Caco-2 (cell line): ENCODE measurements around the gene ZNF622. TPM values are rescaled to one million over a fixed set of nuclear protein-coding genes. Genes with fewer than 3 reads are reported as not detected.

Experiments used
- BruUV-seq: library from RNA; stranded (reverse); fragments of 400-500 nt; replicated peaks from 2 replicates; lab custom pipeline; 2021; lab: Mats Ljungman, UMichigan
- CTCF ChIA-PET: fragments of 300-600 bp; sonication (Branson Sonifier 250); formaldehyde crosslinking; loops from one replicate; lab custom pipeline; 2022; ENCODE audit warnings: antibody characterized with exemption; lab: Charles Lee
- POLR2A ChIA-PET: fragments of 300-600 bp; sonication (Branson Sonifier 250); formaldehyde crosslinking; loops from one replicate; lab custom pipeline; 2022; ENCODE audit warnings: antibody characterized with exemption; lab: Charles Lee
- DNase-seq, 2 experiments: peaks; one replicate each; pipeline versions ENCODE4 v3.0.0 to v3.0.0-alpha.2; 2020 to 2022
- H3K27me3 ChIP-seq: replicated peaks from 2 replicates; pipeline ENCODE4 v1.6.0; 2011; ENCODE audit warnings: low read length; ENCODE audit not compliant: control insufficient read depth, insufficient read depth
- H3K36me3 ChIP-seq: 2 replicates; pipeline ENCODE4 v1.5.1; 2011; ENCODE audit warnings: low read length; ENCODE audit not compliant: control insufficient read depth, insufficient read depth
- H3K4me1 ChIP-seq: fragments of 250-450 bp; sonication (Bioruptor Pico); 2 replicates; pipeline ENCODE4 v1.5.1; 2020; ENCODE audit warnings: mild to moderate bottlenecking
- H3K4me3 ChIP-seq: 2 replicates; pipeline ENCODE4 v1.5.1; 2011; ENCODE audit warnings: low read depth, mild to moderate bottlenecking, control low read depth, low read length
- H3K9me3 ChIP-seq: fragments of 250-450 bp; sonication (Bioruptor Pico); 2 replicates; pipeline ENCODE4 v1.5.1; 2020; ENCODE audit warnings: mild to moderate bottlenecking, moderate library complexity
- H3K27ac Mint-ChIP-seq: one replicate; pipeline ENCODE4 v1.8.0; 2022; ENCODE audit warnings: mixed read lengths; ENCODE audit not compliant: unreplicated experiment
- H3K27me3 Mint-ChIP-seq: one replicate; pipeline ENCODE4 v1.8.0; 2022; ENCODE audit warnings: mixed read lengths; ENCODE audit not compliant: insufficient read depth, unreplicated experiment
- H3K36me3 Mint-ChIP-seq: one replicate; pipeline ENCODE4 v1.8.0; 2022; ENCODE audit warnings: mild to moderate bottlenecking, mixed read lengths; ENCODE audit not compliant: insufficient read depth, unreplicated experiment
- H3K4me1 Mint-ChIP-seq: one replicate; pipeline ENCODE4 v1.8.0; 2022; ENCODE audit warnings: low read depth, mixed read lengths; ENCODE audit not compliant: unreplicated experiment
- H3K4me3 Mint-ChIP-seq: one replicate; pipeline ENCODE4 v1.8.0; 2022; ENCODE audit warnings: mild to moderate bottlenecking, moderate library complexity, mixed read lengths; ENCODE audit not compliant: unreplicated experiment
- H3K9me3 Mint-ChIP-seq: one replicate; pipeline ENCODE4 v1.8.0; 2022; ENCODE audit warnings: mixed read lengths; ENCODE audit not compliant: unreplicated experiment
- intact Hi-C: fragments of 100-400 bp; cut with micrococcal nuclease; formaldehyde crosslinking; loops from one replicate; pipeline ENCODE4 v1.10.0; 2022; ENCODE audit not compliant: unreplicated experiment
- total RNA-seq: library from RNA; stranded (reverse); gene quantifications from 2 replicates; pipeline ENCODE4 v1.2.3, GENCODE V29; 2022
- TF ChIP-seq, protein P1 (sequence below), 2 experiments: fragments of 200-600 bp in 1 of 2; IDR thresholded peaks; 1 replicate in 1 of 2; 2 replicates in 1 of 2; pipeline versions ENCODE4 v1.5.1 to v1.8.0; 2011 to 2022; ENCODE audit warnings: antibody characterized with exemption in 1 of 2, control low read depth in 1 of 2, inconsistent platforms in 1 of 2, low read depth in 1 of 2, low read length in 1 of 2, mild to moderate bottlenecking in 1 of 2, moderate library complexity in 1 of 2; ENCODE audit not compliant: insufficient read depth in 1 of 2, severe bottlenecking in 1 of 2, unreplicated experiment in 1 of 2

The ZNF622 gene
- total RNA-seq, 1 experiment from 2014 or later = 46.0 TPM

DNA sequence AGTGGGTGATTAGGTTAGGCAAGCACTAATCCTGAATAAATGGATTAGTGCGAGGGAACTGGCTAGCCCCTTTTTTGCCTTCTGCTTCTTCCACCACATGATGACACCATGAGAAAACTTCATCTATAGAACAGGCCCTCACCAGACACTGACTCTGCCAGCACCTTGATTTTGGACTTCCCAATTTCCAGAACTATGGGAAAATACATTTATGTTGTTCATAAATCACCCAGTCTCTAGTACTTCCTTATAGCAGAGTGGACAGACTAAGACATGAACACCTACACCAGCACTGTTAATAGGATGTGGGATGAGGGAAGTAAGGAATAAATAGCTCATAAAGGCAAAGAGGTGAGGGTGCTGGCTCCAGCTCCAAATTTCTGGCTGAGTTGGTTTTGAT lies 1.4 kb downstream of the ZNF622 start:
- ChIA-PET CTCF (no interaction called here), POLR2A (no interaction called here)
- peak overlapping the region; percentile 92 for H3K4me3 Mint-ChIP-seq
- H3K27ac Mint-ChIP-seq = no peak overlapping the region
- H3K9me3 ChIP-seq = no peaks in the 10 kb centered on the region
- no peaks in the 10 kb centered on the region for H3K27me3 Mint-ChIP-seq
- BruUV-seq = no TSS peak
- intact Hi-C loops = no loop called here
- H3K4me3 ChIP-seq = peak overlapping the region; percentile 96
- peaks cover 51% of the 10 kb centered on the region for H3K4me1 Mint-ChIP-seq
- DNase-seq = no peak
- peaks cover 66% of the 10 kb centered on the region for H3K36me3 Mint-ChIP-seq
- H3K27me3 ChIP-seq = no peaks in the 10 kb centered on the region
- TF ChIP-seq, protein P1, sequence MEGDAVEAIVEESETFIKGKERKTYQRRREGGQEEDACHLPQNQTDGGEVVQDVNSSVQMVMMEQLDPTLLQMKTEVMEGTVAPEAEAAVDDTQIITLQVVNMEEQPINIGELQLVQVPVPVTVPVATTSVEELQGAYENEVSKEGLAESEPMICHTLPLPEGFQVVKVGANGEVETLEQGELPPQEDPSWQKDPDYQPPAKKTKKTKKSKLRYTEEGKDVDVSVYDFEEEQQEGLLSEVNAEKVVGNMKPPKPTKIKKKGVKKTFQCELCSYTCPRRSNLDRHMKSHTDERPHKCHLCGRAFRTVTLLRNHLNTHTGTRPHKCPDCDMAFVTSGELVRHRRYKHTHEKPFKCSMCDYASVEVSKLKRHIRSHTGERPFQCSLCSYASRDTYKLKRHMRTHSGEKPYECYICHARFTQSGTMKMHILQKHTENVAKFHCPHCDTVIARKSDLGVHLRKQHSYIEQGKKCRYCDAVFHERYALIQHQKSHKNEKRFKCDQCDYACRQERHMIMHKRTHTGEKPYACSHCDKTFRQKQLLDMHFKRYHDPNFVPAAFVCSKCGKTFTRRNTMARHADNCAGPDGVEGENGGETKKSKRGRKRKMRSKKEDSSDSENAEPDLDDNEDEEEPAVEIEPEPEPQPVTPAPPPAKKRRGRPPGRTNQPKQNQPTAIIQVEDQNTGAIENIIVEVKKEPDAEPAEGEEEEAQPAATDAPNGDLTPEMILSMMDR (IDR thresholded peaks at IDR 0.05; ENCODE audit: insufficient read depth in 1 of 2, low read depth in 1 of 2, low read length in 1 of 2, severe bottlenecking in 1 of 2, unreplicated experiment in 1 of 2) = no peak
- peaks cover 6% of the 10 kb centered on the region for H3K36me3 ChIP-seq
- peaks cover 24% of the 10 kb centered on the region; the same call in 1 of the 2 replicates for H3K4me1 ChIP-seq
- no peaks in the 10 kb centered on the region for H3K9me3 Mint-ChIP-seq

DNA sequence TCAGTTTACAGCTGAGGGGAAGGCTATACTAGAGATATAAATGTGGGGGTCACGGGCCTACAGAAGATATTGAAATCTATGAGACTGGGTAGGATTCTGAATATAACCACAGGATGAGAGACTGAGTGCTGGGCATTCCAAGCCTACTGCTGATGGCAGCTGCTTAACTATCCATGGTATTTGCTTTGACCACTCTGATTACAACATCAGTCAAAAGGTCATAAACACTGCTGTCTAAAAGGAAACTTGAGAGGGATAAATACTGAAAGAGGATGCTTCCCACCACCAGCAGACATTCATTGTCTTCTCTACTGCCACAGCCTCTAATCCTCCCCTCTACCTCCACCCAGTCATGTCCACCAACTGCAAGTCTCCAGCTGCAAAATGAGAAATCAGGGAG lies 3.8 kb downstream of the ZNF622 start:
- Histone ChIP-seq H3K9me3 (no peaks in the 10 kb centered on the region), H3K27me3 (no peaks in the 10 kb centered on the region), H3K36me3 (peaks cover 6% of the 10 kb centered on the region), H3K4me1 (peaks cover 18% of the 10 kb centered on the region; the same call in 1 of the 2 replicates), H3K4me3 (no peak overlapping the region)
- intact Hi-C loops = loop anchor here (1.0 kb wide), 1 partner anchor 742 kb away; no protein-coding TSS in a partner anchor
- TF ChIP-seq, protein P1 (IDR thresholded peaks at IDR 0.05; ENCODE audit: insufficient read depth in 1 of 2, low read depth in 1 of 2, low read length in 1 of 2, severe bottlenecking in 1 of 2, unreplicated experiment in 1 of 2) = no peak
- no peaks in the 10 kb centered on the region for H3K27me3 Mint-ChIP-seq
- DNase-seq = peak in 1 of 2 experiments; percentile 14
- peaks cover 41% of the 10 kb centered on the region for H3K4me1 Mint-ChIP-seq
- H3K27ac Mint-ChIP-seq = peak overlapping the region; percentile 7
- ChIA-PET CTCF (no interaction called here), POLR2A (no interaction called here)
- BruUV-seq = no TSS peak
- H3K9me3 Mint-ChIP-seq = no peaks in the 10 kb centered on the region
- H3K36me3 Mint-ChIP-seq = peaks cover 74% of the 10 kb centered on the region
- H3K4me3 Mint-ChIP-seq = no peak overlapping the region

DNA sequence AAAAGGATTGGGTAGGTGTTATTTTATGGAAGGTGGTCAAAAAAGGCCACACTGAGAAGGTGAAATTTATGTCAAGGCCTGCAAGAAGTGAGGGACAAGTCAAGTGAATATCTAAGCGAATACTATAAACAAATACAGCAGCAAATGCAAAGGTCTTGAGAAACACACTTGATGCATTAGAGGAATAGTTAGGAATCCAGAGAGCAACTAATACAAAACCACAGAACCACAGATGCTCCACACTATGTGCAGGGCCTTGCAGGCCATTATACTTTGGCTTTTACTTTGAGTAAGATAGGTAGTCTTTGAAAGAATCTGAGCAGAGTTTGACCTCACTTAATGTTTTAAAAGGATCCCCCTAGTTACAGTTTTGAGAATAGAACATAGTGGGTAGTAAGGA lies 4.6 kb downstream of the ZNF622 start:
- DNase-seq = no peak
- Mint-ChIP-seq H3K4me1 (peaks cover 46% of the 10 kb centered on the region), H3K9me3 (no peaks in the 10 kb centered on the region), H3K4me3 (no peak overlapping the region), H3K36me3 (peaks cover 79% of the 10 kb centered on the region), H3K27ac (peak overlapping the region; percentile 7), H3K27me3 (no peaks in the 10 kb centered on the region)
- ChIA-PET CTCF (no interaction called here), POLR2A (no interaction called here)
- intact Hi-C loops = loop anchor here (1.0 kb wide), 1 partner anchor 742 kb away; no protein-coding TSS in a partner anchor
- H3K27me3 ChIP-seq = no peaks in the 10 kb centered on the region
- H3K36me3 ChIP-seq = peaks cover 6% of the 10 kb centered on the region
- BruUV-seq = no TSS peak
- peaks cover 15% of the 10 kb centered on the region; the same call in 1 of the 2 replicates for H3K4me1 ChIP-seq
- TF ChIP-seq, protein P1 (IDR thresholded peaks at IDR 0.05; ENCODE audit: insufficient read depth in 1 of 2, low read depth in 1 of 2, low read length in 1 of 2, severe bottlenecking in 1 of 2, unreplicated experiment in 1 of 2) = no peak
- no peak overlapping the region for H3K4me3 ChIP-seq
- no peaks in the 10 kb centered on the region for H3K9me3 ChIP-seq
